Measurements from ENCODE around the gene SVOP. TPM values are rescaled to one million over a fixed set of nuclear protein-coding genes. Genes with fewer than 3 reads are reported as not detected.
A peak's percentile ranks its signal among the peaks of the same experiment; 100 is the strongest.

Gene SVOP
- not detected in 2 replicates for total RNA-seq
- polyA plus RNA-seq: not detected in 2 replicates
- polyA plus RNA-seq (2012): not detected in 2 replicates
- not detected in 2 replicates for polyA minus RNA-seq (ENCODE audit: low replicate concordance)

- Histone ChIP-seq H3K4me1 (ENCODE audit: control insufficient read depth, extremely low read depth, insufficient read depth, low read length) (no peaks in the 10 kb centered on the region), H3K9me3 (ENCODE audit: control insufficient read depth, insufficient read depth, low read depth, low read length) (no peaks in the 10 kb centered on the region), H3K4me3 (replicated peaks in 1 of 4; ENCODE audit: control extremely low read depth in 1 of 4, insufficient read depth in 1 of 4, low read depth in 3 of 4, low read length in 4 of 4) (peak within 1 kb of the TSS in 1 of 4 experiments; percentile 10), H4K20me1 (ENCODE audit: control insufficient read depth, extremely low read depth, insufficient read depth, low read length) (no peaks in the 10 kb centered on the region), H3K4me2 (ENCODE audit: extremely low read depth, insufficient read depth, low read length) (peak within 1 kb of the TSS; percentile 34), H3K27me3 (ENCODE audit: control insufficient read depth, insufficient read depth, low read length) (no peaks in the 10 kb centered on the region), H2AFZ (ENCODE audit: low read length) (no peak within 1 kb of the TSS), H3K36me3 (ENCODE audit: control insufficient read depth, insufficient read depth, low read length) (no peaks in the 10 kb centered on the region), H3K27ac (ENCODE audit: insufficient read depth, low read length) (no peak within 1 kb of the TSS), H3K9ac (ENCODE audit: insufficient read depth, low read length) (no peak within 1 kb of the TSS), H3K79me2 (ENCODE audit: control insufficient read depth, insufficient read depth, low read length) (no peaks in the 10 kb centered on the region)
- TF ChIP-seq CTCF (conservative IDR thresholded peaks at IDR 0.05 in 1 of 2, IDR thresholded peaks at IDR 0.05 in 1 of 2; ENCODE audit: low read depth in 1 of 2, low read length in 2 of 2): no peak
- no peak for TF ChIP-seq EZH2 (IDR thresholded peaks at IDR 0.05; ENCODE audit: low read length, missing control alignments)
- DNase-seq (ENCODE audit: low read depth in 2 of 2): peak; percentile 76 to 80
Observed at GRCh38 chr12:109020796-109021380, at the start of gene SVOP. TSS of gene SVOP (minus strand) at chr12:109021068. CDS start at chr12:109020868, 200 bp downstream.

GRCh38 chr12:109069307-109070271 lies 48.7 kb upstream of the SVOP start:
- Histone ChIP-seq H4K20me1 (ENCODE audit: control insufficient read depth, extremely low read depth, insufficient read depth, low read length) (no peaks in the 10 kb centered on the region), H3K27ac (ENCODE audit: insufficient read depth, low read length) (no peak overlapping the region), H2AFZ (ENCODE audit: low read length) (no peak overlapping the region), H3K9me3 (ENCODE audit: control insufficient read depth, insufficient read depth, low read depth, low read length) (no peaks in the 10 kb centered on the region), H3K4me1 (ENCODE audit: control insufficient read depth, extremely low read depth, insufficient read depth, low read length) (no peaks in the 10 kb centered on the region), H3K4me3 (replicated peaks in 1 of 4; ENCODE audit: control extremely low read depth in 1 of 4, insufficient read depth in 1 of 4, low read depth in 3 of 4, low read length in 4 of 4) (no peak overlapping the region), H3K27me3 (ENCODE audit: control insufficient read depth, insufficient read depth, low read length) (no peaks in the 10 kb centered on the region), H3K4me2 (ENCODE audit: extremely low read depth, insufficient read depth, low read length) (no peak overlapping the region), H3K79me2 (ENCODE audit: control insufficient read depth, insufficient read depth, low read length) (no peaks in the 10 kb centered on the region), H3K36me3 (ENCODE audit: control insufficient read depth, insufficient read depth, low read length) (peaks cover 4% of the 10 kb centered on the region), H3K9ac (ENCODE audit: insufficient read depth, low read length) (no peak overlapping the region)
- TF ChIP-seq CTCF (conservative IDR thresholded peaks at IDR 0.05 in 1 of 2, IDR thresholded peaks at IDR 0.05 in 1 of 2; ENCODE audit: low read depth in 1 of 2, low read length in 2 of 2): no peak
- TF ChIP-seq EZH2 (IDR thresholded peaks at IDR 0.05; ENCODE audit: low read length, missing control alignments): no peak
- no peak for DNase-seq (ENCODE audit: low read depth in 2 of 2)

GRCh38 chr12:109065853-109066193 lies 45.0 kb upstream of the SVOP start:
- Histone ChIP-seq H3K9me3 (ENCODE audit: control insufficient read depth, insufficient read depth, low read depth, low read length) (no peaks in the 10 kb centered on the region), H3K4me2 (ENCODE audit: extremely low read depth, insufficient read depth, low read length) (no peak overlapping the region), H3K4me3 (replicated peaks in 1 of 4; ENCODE audit: control extremely low read depth in 1 of 4, insufficient read depth in 1 of 4, low read depth in 3 of 4, low read length in 4 of 4) (no peak overlapping the region), H3K27me3 (ENCODE audit: control insufficient read depth, insufficient read depth, low read length) (no peaks in the 10 kb centered on the region), H3K9ac (ENCODE audit: insufficient read depth, low read length) (no peak overlapping the region), H4K20me1 (ENCODE audit: control insufficient read depth, extremely low read depth, insufficient read depth, low read length) (no peaks in the 10 kb centered on the region), H2AFZ (ENCODE audit: low read length) (no peak overlapping the region), H3K27ac (ENCODE audit: insufficient read depth, low read length) (no peak overlapping the region), H3K79me2 (ENCODE audit: control insufficient read depth, insufficient read depth, low read length) (no peaks in the 10 kb centered on the region), H3K36me3 (ENCODE audit: control insufficient read depth, insufficient read depth, low read length) (peaks cover 4% of the 10 kb centered on the region), H3K4me1 (ENCODE audit: control insufficient read depth, extremely low read depth, insufficient read depth, low read length) (no peaks in the 10 kb centered on the region)
- TF ChIP-seq CTCF (conservative IDR thresholded peaks at IDR 0.05 in 1 of 2, IDR thresholded peaks at IDR 0.05 in 1 of 2; ENCODE audit: low read depth in 1 of 2, low read length in 2 of 2) (no peak), EZH2 (IDR thresholded peaks at IDR 0.05; ENCODE audit: low read length, missing control alignments) (no peak)
- DNase-seq (ENCODE audit: low read depth in 2 of 2): no peak
